OCI-M2 (cell line): ENCODE data around the gene AOC2.
"Not testable (repeated sequence)": the region's sequence is repeated elsewhere in the genome, so short reads cannot be mapped to it uniquely, and the experiment has no call there.

Experiments
- DNase-seq: peaks from one replicate; lab custom pipeline; 2025; ENCODE audit not compliant: unreplicated experiment; lab: John Stamatoyannopoulos, UW

The AOC2 gene

GRCh38 chr17:42853597-42853967, 9.2 kb downstream of the AOC2 start:
- no peak for DNase-seq

DNA sequence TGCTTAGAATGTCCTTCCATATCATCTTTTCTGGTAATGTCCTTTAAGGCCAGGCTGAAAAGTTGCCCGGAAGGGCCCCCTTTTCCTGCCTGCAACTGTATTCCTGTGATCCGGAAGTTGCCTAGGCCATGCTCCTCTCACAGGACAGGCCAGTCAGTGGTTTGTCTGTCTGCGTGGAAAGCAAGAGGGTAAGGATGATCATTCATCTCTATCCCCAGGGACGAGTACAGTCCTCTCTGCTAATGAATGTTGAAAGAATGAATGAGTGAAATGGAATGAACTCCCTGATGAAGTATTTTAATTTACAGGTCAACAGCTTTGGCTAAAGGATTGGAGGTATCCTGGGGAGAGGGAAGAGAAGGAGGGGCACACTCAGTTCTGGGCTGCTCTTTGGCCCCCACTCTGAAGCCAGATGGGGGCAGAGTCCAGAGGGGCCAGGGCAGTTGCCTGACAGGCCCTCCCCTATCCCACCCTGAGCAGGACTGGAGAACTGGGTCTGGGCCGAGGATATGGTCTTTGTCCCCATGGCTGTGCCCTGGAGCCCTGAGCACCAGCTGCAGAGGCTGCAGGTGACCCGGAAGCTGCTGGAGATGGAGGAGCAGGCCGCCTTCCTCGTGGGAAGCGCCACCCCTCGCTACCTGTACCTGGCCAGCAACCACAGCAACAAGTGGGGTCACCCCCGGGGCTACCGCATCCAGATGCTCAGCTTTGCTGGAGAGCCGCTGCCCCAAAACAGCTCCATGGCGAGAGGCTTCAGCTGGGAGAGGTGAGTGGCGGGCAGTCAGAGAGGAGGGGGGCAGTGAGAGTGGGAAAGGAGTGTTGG, 9.8 kb downstream of the AOC2 start:
- no peak for DNase-seq

DNA sequence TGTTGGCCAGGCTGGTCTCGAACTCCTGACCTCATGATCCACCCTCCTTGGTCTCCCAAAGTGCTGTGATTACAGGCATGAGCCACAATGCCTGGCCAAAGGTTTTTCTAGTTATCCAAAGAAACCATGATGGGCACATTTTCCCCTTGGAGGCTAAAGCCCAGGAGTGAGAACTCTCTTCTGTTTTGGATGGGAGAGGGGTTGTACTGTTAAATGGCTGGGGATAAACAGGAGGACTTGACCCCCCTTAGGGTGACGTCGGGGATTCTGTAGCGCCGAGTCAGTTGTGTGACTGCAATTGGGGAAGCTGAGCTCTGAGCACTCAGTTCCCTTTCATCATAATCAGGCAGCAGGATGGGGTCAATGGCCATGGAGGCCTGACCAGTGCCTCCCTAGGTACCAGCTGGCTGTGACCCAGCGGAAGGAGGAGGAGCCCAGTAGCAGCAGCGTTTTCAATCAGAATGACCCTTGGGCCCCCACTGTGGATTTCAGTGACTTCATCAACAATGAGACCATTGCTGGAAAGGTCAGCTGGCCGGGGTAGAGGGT, 10.7 kb downstream of the AOC2 start:
- no peak for DNase-seq

DNA sequence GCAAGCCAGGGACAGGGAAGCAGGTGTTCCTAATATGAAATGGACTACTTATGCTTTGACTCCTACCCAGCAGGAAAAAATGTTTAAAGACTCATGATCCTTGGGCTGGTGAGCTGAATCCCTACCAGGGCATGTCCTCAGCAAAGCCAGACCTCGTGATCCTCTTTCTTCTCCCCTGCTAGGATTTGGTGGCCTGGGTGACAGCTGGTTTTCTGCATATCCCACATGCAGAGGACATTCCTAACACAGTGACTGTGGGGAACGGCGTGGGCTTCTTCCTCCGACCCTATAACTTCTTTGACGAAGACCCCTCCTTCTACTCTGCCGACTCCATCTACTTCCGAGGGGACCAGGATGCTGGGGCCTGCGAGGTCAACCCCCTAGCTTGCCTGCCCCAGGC, 11.7 kb downstream of the AOC2 start:
- not testable (repeated sequence) for DNase-seq

GRCh38 chr17:42856516-42856915, 12.1 kb downstream of the AOC2 start:
- DNase-seq = not testable (repeated sequence)

GRCh38 chr17:42857389-42857788, 13.0 kb downstream of the AOC2 start:
- DNase-seq = no peak

DNA sequence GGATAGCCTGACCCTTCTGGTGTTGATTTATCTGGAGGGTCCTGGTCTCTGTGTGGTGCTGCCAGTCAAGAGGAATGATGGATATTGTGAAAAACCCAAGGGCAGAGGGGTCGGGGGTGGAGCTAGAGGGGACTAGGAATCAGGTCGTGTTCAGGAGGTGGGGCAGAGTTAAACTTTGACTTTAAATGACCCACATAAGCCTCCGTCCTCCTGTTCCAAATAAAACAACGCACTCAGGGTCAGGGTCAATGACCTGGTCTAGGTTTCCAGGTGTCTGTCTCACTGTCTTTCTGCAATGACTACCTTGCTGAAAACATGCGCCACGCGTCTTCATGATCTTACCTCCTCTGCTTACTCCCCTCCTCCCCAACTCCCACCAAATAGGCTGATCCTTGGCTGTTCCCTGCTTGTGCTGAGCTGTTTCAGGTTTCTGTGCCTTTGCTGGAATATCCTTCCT, 21.3 kb downstream of the AOC2 start:
- no peak for DNase-seq

DNA sequence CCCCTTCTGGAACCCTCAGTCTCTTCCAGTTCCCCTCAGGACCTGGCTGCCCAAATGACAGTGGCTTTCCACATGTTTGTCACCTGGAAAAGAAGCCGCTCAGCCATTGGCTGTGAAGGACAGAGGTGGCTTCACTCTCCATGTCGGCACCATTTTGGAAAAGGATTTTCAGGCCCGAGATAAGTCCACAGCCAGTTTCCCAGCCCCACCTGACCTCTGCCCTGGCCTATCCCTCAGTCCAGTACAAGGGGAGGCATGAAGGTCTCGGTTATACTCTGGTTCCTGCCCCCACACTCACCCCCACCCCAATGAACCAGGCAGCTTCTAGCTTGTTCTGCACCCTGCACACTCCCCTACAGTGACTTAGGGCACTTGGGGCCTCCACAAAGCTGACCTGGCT, 21.8 kb downstream of the AOC2 start:
- DNase-seq = no peak

DNA sequence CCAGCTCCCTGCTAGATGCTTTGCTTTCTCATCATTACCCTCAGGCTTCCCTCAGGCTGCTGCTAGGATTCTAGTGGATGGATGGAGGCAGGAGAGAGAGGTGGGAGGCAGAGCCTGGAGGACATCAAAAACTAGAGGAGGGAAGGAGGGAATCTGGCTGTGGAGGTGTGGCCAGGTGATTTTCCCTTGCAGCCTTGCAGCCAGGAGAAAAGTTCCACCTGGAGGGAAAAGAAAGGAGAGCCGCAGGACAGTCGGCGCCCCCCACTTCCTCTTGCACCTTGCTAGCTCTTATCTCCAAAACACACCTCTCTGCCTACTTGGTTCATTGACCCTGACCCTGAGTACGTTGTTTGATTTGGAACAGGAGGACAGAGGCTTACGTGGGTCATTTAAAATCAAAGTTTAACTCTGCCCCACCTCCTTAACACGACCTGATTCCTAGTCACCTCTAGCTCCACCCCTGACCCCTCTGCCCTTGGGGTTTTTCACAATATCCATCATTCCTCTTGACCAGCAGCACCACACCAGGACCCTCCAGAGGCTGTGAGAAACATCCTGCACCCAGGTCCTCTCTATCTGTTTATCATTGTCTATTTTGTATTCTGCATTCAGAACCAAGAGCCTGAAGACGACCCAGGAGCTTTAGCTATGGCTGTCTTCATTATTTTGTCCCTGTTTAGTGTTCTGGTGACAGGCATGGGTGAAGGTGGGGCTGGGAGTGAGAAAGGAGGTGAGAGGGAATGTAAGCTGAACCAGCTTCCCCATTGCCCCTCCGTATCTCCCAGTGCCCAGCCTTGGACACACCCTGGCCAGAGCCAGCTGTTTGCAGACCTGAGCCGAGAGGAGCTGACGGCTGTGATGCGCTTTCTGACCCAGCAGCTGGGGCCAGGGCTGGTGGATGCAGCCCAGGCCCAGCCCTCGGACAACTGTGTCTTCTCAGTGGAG, 22.5 kb downstream of the AOC2 start:
- no peak for DNase-seq

GRCh38 chr17:42867694-42868261, 23.4 kb downstream of the AOC2 start:
- DNase-seq = not testable (repeated sequence)

GRCh38 chr17:42868338-42868737, 24.0 kb downstream of the AOC2 start:
- DNase-seq = no peak

GRCh38 chr17:42871647-42872046, 27.3 kb downstream of the AOC2 start:
- DNase-seq = no peak

- no peak for DNase-seq
These were observed 28.0 kb downstream of the AOC2 start for GRCh38 chr17:42872251-42872965.

- no peak for DNase-seq
These were observed 28.9 kb downstream of the AOC2 start for GRCh38 chr17:42873315-42873714.

- not testable (repeated sequence) for DNase-seq
These were observed 29.7 kb downstream of the AOC2 start for GRCh38 chr17:42873932-42874695.

DNA sequence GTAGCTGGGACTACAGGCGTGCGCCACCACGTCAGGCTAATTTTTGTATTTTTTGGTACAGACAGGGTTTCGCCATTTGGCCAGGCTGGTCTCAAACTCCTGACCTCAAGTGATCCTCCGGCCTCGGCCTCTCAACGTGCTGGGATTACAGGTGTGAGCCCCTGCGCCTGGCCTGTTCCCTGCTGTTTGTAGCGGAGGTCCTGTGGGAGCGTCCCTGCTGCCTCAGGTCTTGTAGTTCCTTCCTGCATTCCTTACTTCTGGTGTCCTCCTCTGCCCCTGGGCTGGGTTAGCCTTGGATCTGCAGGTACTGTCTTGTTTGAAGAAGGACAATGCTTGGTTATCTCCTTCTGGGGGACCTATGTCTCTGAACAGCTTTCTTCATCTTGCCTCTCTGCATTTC, 32.7 kb downstream of the AOC2 start:
- DNase-seq = no peak

- no peak for DNase-seq
These were observed 33.9 kb downstream of the AOC2 start for GRCh38 chr17:42878123-42878880.

DNA sequence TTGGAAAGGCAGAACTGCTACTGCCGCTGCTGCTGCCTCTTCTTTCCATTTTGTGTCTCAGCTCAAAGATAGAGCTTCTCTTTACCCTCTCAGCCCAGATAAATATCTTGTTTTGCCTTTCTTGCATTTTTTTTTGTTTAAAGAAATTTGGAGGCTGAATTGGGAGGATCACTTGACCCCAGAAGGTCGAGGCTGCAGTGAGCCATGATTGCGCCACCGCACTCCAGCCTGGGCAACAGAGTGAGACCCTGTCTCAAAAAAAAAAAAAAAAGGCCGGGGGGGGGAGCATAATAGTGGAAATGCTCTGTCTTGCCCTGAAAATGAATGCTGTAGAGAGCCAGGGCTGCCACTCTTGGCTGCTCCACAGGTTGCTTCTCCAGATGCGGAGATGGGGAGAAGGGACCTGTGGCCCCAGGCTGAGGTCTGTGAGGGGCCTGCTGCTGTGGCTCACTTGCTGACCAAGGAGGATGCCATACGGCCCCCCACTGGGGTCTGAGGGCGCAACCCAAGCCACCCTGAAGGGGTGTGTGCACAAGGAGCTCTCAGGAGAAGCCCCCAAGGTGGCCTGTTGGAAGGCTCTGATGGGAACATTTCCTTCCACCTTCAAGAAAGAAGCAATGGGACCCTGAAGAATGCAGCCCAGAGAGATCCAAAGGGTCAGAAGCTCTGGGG, 34.7 kb downstream of the AOC2 start:
- no peak for DNase-seq

- no peak for DNase-seq
These were observed 35.2 kb downstream of the AOC2 start for GRCh38 chr17:42879596-42879985.
